HepG2 (cell line): ENCODE results near the gene GEMIN2. TPM values are rescaled to one million over a fixed set of nuclear protein-coding genes. Genes with fewer than 3 reads are reported as not detected.
A peak's percentile ranks its signal among the peaks of the same experiment; 100 is the strongest.

ENCODE experiments used
- ASH2L ChIP-seq: fragments of 300-600, 200-600 bp; sonication (generic); IDR thresholded peaks from 2 replicates; pipeline ENCODE4 v1.7.0; 2017; ENCODE audit warnings: low read depth, mild to moderate bottlenecking, moderate library complexity, mixed read lengths, low read length; ENCODE audit not compliant: insufficient read length
- TEAD2 ChIP-seq: sonication (generic); formaldehyde crosslinking; IDR thresholded peaks from 2 replicates; pipeline ENCODE4 v1.9.0; 2021; ENCODE audit warnings: missing genetic modification reagents
- polyA plus RNA-seq, 8 experiments: library from polyadenylated mRNA; depleted of rRNA in 3 of 8; stranded (reverse) in 7 of 8; unstranded in 1 of 8; fragments of >200 nt; fragmentation: Illumina TruSeq in 4 of 8; extraction: Trizol in 4 of 8; gene quantifications; 2 replicates each; pipeline versions ENCODE4 v1.2.1 to v1.2.3, GENCODE V29; 2011 to 2016; ENCODE audit warnings: low read depth in 4 of 8, missing spikeins in 1 of 8, mixed read lengths in 1 of 8; ENCODE audit not compliant: insufficient read depth in 1 of 8
- total RNA-seq, 5 experiments: library from RNA; depleted of rRNA; stranded (reverse); fragments of >200 nt; fragmentation: Illumina TruSeq; extraction: Trizol; gene quantifications; 2 replicates each; pipeline ENCODE4 v1.2.3, GENCODE V29; 2016; ENCODE audit warnings: low read depth in 1 of 5
- TF ChIP-seq, protein P1 (sequence below), 2 experiments: fragments of 450-650 bp in 1 of 2; sonication (generic) in 1 of 2; formaldehyde crosslinking in 1 of 2; IDR thresholded peaks; 2 replicates each; pipeline versions ENCODE4 v1.6.1 to v1.8.0; 2016 to 2022; ENCODE audit warnings: antibody characterized with exemption in 1 of 2, mild to moderate bottlenecking in 1 of 2, missing genetic modification reagents in 1 of 2
- TF ChIP-seq, protein P2 (sequence below): sonication (generic); formaldehyde crosslinking; IDR thresholded peaks from 2 replicates; pipeline ENCODE4 v1.4.0; 2020; ENCODE audit warnings: missing genetic modification reagents
- TF ChIP-seq, protein P3 (sequence below): sonication (generic); formaldehyde crosslinking; IDR thresholded peaks from 2 replicates; pipeline ENCODE4 v1.5.0; 2020; ENCODE audit warnings: mild to moderate bottlenecking, missing genetic modification reagents
- TF ChIP-seq, protein P4 (sequence below): sonication (generic); formaldehyde crosslinking; IDR thresholded peaks from 2 replicates; pipeline ENCODE4 v1.4.0; 2020; ENCODE audit warnings: missing genetic modification reagents
- TF ChIP-seq, protein P5 (sequence below): sonication (generic); formaldehyde crosslinking; IDR thresholded peaks from 2 replicates; pipeline ENCODE4 v1.4.0; 2020; ENCODE audit warnings: missing genetic modification reagents, low read depth, mild to moderate bottlenecking, borderline replicate concordance
- TF ChIP-seq, protein P6 (sequence below): sonication (generic); formaldehyde crosslinking; IDR thresholded peaks from 2 replicates; pipeline ENCODE4 v1.5.1; 2020; ENCODE audit warnings: mild to moderate bottlenecking, missing genetic modification reagents, moderate library complexity
- TF ChIP-seq, protein P7 (sequence below): sonication (generic); formaldehyde crosslinking; IDR thresholded peaks from 2 replicates; pipeline ENCODE4 v1.5.1; 2020; ENCODE audit warnings: missing genetic modification reagents, mild to moderate bottlenecking, borderline replicate concordance

Gene GEMIN2
- total and polyA plus RNA-seq, 2 of the 13 experiments (the other 11 are each of a cell fraction or from before 2014, with no cell fraction given): 54.8 to 110 TPM

DNA sequence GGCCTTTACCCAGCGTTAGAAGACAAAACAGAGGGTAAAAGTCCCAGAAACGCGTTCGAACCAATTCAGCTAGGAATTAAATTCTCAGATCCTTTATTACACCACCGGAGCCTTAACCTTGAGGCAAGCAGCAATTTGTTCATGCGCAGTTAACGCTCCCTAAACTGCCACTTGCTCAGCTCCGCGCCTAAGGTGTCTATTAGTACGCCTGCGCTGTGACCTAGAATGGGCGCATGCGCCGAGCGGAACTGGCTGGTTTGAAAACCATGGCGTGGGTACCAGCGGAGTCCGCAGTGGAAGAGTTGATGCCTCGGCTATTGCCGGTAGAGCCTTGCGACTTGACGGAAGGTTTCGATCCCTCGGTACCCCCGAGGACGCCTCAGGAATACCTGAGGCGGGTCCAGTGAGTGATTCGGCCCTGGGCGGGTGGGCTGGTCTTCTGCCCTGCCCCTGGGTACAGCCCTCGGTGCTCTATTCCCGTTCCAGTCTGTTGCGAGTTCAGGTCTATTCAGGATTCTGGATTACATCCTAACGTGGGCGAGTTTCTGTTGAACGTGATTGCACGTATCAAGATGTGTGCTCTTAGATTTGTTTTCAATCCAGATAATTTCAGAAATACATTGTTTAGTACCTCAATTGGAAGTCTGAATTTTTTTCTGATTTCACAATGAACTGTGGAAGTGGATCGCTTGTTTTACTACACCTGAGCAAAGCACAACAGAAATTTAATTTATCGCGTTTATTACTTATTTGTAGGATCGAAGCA is at the start of gene GEMIN2 (continued):
- TF ChIP-seq, protein P1, sequence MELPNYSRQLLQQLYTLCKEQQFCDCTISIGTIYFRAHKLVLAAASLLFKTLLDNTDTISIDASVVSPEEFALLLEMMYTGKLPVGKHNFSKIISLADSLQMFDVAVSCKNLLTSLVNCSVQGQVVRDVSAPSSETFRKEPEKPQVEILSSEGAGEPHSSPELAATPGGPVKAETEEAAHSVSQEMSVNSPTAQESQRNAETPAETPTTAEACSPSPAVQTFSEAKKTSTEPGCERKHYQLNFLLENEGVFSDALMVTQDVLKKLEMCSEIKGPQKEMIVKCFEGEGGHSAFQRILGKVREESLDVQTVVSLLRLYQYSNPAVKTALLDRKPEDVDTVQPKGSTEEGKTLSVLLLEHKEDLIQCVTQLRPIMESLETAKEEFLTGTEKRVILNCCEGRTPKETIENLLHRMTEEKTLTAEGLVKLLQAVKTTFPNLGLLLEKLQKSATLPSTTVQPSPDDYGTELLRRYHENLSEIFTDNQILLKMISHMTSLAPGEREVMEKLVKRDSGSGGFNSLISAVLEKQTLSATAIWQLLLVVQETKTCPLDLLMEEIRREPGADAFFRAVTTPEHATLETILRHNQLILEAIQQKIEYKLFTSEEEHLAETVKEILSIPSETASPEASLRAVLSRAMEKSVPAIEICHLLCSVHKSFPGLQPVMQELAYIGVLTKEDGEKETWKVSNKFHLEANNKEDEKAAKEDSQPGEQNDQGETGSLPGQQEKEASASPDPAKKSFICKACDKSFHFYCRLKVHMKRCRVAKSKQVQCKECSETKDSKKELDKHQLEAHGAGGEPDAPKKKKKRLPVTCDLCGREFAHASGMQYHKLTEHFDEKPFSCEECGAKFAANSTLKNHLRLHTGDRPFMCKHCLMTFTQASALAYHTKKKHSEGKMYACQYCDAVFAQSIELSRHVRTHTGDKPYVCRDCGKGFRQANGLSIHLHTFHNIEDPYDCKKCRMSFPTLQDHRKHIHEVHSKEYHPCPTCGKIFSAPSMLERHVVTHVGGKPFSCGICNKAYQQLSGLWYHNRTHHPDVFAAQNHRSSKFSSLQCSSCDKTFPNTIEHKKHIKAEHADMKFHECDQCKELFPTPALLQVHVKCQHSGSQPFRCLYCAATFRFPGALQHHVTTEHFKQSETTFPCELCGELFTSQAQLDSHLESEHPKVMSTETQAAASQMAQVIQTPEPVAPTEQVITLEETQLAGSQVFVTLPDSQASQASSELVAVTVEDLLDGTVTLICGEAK (IDR thresholded peaks at IDR 0.05): no peak
- TF ChIP-seq, protein P1 (CRISPR knock-in tag; IDR thresholded peaks at IDR 0.05): peak; percentile 93
- TF ChIP-seq, protein P2, sequence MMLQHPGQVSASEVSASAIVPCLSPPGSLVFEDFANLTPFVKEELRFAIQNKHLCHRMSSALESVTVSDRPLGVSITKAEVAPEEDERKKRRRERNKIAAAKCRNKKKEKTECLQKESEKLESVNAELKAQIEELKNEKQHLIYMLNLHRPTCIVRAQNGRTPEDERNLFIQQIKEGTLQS: peak; percentile 59; the same call in 1 of the 2 replicates
- TF ChIP-seq TEAD2 (no peak), ASH2L (peak; percentile 99)
- TF ChIP-seq, protein P3, sequence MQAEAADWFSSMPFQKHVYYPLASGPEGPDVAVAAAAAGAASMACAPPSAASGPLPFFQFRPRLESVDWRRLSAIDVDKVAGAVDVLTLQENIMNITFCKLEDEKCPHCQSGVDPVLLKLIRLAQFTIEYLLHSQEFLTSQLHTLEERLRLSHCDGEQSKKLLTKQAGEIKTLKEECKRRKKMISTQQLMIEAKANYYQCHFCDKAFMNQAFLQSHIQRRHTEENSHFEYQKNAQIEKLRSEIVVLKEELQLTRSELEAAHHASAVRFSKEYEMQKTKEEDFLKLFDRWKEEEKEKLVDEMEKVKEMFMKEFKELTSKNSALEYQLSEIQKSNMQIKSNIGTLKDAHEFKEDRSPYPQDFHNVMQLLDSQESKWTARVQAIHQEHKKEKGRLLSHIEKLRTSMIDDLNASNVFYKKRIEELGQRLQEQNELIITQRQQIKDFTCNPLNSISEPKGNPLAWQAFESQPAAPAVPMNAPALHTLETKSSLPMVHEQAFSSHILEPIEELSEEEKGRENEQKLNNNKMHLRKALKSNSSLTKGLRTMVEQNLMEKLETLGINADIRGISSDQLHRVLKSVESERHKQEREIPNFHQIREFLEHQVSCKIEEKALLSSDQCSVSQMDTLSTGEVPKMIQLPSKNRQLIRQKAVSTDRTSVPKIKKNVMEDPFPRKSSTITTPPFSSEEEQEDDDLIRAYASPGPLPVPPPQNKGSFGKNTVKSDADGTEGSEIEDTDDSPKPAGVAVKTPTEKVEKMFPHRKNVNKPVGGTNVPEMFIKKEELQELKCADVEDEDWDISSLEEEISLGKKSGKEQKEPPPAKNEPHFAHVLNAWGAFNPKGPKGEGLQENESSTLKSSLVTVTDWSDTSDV (CRISPR knock-in tag): 0 out of 2 replicates have a peak, but pooled peaks have one; percentile 93
- TF ChIP-seq, protein P4, sequence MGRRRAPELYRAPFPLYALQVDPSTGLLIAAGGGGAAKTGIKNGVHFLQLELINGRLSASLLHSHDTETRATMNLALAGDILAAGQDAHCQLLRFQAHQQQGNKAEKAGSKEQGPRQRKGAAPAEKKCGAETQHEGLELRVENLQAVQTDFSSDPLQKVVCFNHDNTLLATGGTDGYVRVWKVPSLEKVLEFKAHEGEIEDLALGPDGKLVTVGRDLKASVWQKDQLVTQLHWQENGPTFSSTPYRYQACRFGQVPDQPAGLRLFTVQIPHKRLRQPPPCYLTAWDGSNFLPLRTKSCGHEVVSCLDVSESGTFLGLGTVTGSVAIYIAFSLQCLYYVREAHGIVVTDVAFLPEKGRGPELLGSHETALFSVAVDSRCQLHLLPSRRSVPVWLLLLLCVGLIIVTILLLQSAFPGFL: peak; percentile 29; the same call in 1 of the 2 replicates
- TF ChIP-seq, protein P5, sequence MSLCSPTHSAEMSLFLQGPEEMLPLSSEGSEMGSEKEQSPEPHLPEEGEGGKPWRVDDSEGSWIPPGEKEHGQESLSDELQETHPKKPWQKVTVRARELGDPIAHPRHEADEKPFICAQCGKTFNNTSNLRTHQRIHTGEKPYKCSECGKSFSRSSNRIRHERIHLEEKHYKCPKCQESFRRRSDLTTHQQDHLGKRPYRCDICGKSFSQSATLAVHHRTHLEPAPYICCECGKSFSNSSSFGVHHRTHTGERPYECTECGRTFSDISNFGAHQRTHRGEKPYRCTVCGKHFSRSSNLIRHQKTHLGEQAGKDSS (CRISPR knock-in tag): peak; percentile 96
- TF ChIP-seq, protein P6, sequence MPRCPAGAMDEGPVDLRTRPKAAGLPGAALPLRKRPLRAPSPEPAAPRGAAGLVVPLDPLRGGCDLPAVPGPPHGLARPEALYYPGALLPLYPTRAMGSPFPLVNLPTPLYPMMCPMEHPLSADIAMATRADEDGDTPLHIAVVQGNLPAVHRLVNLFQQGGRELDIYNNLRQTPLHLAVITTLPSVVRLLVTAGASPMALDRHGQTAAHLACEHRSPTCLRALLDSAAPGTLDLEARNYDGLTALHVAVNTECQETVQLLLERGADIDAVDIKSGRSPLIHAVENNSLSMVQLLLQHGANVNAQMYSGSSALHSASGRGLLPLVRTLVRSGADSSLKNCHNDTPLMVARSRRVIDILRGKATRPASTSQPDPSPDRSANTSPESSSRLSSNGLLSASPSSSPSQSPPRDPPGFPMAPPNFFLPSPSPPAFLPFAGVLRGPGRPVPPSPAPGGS (CRISPR knock-in tag): peak; percentile 88; the same call in 1 of the 2 replicates
- TF ChIP-seq, protein P7, sequence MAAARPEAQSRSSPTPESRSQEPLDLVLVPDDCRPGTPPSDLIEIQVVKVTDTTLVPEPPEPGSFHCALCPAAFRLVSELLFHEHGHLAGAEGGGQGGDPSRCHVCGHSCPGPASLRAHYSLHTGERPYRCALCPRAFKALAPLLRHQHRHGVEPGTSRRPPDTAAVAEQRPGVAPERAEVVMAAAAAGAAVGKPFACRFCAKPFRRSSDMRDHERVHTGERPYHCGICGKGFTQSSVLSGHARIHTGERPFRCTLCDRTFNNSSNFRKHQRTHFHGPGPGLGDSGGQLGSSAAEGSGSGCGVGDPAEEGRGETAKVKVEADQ: peak; percentile 88
